GM10266 (cell line): ENCODE results near the gene CTTN.
"Not testable (repeated sequence)": the region's sequence is repeated elsewhere in the genome, so short reads cannot be mapped to it uniquely, and the experiment has no call there.

Source experiments
- DNase-seq: peaks from one replicate; pipeline ENCODE4 v3.0.0; 2012; ENCODE audit errors: extremely low spot score
- TF ChIP-seq, protein P1 (sequence below): IDR thresholded peaks from 2 replicates; pipeline ENCODE4 v1.5.1; 2012; ENCODE audit warnings: mild to moderate bottlenecking, low read depth; ENCODE audit not compliant: control insufficient read depth, insufficient read depth; ENCODE audit errors: missing control alignments

Gene CTTN

DNA sequence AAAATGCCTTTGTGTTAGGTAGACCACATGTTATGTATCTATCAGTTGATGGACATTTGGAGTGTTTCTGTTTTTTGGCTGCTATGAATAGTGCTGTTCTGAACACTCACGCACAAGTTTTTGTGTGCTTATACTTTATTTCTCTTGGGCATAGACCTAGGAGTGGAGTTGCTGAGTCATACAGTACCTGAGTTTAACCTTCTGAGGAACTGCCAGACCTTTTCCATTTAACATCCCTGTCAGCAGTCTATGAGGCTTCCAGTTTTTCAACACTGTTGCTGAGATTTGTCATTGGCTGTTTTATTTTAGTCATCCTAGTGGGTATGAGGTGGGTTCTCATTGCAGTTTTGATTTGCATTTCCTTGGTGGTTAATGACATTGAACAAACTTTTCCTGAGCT lies 4.4 kb downstream of the CTTN start:
- TF ChIP-seq, protein P1, sequence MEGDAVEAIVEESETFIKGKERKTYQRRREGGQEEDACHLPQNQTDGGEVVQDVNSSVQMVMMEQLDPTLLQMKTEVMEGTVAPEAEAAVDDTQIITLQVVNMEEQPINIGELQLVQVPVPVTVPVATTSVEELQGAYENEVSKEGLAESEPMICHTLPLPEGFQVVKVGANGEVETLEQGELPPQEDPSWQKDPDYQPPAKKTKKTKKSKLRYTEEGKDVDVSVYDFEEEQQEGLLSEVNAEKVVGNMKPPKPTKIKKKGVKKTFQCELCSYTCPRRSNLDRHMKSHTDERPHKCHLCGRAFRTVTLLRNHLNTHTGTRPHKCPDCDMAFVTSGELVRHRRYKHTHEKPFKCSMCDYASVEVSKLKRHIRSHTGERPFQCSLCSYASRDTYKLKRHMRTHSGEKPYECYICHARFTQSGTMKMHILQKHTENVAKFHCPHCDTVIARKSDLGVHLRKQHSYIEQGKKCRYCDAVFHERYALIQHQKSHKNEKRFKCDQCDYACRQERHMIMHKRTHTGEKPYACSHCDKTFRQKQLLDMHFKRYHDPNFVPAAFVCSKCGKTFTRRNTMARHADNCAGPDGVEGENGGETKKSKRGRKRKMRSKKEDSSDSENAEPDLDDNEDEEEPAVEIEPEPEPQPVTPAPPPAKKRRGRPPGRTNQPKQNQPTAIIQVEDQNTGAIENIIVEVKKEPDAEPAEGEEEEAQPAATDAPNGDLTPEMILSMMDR, result no peak
- no peak for DNase-seq

DNA sequence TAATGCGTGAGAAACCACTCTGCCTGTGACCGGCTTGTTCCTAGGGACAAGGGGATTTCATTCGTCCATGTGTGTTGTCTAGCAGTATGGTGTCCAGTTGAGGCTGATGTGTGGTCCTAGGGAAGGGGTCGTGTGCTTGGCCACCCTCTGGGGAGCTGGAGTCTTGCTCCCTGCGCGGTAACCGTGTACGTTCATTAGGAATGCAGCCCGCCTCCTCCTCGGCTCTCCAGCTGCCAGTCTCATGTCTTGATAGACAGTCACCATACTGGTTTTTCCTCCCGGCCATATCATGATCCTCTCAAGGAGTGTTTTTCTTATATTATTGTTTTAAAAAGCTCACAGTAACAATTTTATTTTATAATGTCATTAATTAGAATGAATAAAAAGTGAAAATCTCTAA lies 5.9 kb downstream of the CTTN start:
- no peak for DNase-seq
- TF ChIP-seq, protein P1, result no peak

DNA sequence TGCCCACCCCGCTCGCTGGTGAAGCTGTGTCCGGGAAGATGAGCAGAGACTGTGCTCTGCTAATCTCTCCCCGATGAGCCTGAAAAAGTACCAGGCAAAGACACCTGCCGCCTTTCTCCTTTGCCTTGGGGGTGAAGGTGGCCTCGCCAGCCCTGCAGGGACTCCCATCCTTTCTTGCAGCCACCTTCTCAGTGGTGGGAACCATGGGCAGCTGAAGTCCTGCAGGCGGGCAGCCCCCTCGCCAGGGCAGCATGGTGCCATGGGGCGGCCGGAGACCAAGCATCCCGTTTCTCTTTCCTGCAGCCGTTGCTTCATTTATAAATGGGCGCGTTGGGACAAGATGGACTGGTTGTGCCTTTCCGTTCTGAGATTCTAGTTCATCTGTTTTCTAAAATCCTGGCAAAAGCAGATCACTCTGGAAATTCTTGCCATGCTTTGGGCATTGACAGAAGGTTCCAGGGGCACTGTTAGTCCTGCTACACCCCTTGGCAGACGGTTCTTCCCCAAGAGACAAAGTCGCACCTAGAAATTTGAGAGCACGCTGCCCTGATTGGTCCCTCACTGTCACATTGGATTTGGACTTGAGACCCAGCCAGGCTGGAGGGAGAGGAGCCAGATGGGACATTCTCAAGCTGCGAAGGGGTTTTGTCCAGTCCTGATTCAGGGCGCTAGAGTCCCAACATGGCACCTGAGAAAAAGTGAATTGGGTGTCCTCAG lies 7.5 kb downstream of the CTTN start:
- TF ChIP-seq, protein P1, result no peak
- DNase-seq, result no peak

DNA sequence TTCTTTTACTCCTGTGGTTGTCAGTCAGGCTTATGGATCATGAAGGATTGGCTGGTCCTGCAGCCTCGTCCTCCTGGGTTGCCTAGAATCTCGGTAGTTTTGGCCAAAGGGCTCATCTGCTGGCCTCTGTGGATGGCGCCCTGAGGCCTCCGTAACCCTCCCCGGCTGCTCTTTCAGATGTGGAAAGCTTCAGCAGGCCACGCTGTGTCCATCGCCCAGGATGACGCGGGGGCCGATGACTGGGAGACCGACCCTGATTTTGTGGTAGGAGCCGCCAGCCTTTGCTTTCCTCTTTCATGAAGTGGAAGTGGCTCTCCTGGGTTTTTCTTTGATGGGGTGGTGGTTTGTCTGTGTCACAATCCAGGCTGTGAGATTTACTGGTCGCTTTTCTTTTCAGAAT lies 8.8 kb downstream of the CTTN start:
- DNase-seq, result no peak
- TF ChIP-seq, protein P1, result no peak

DNA sequence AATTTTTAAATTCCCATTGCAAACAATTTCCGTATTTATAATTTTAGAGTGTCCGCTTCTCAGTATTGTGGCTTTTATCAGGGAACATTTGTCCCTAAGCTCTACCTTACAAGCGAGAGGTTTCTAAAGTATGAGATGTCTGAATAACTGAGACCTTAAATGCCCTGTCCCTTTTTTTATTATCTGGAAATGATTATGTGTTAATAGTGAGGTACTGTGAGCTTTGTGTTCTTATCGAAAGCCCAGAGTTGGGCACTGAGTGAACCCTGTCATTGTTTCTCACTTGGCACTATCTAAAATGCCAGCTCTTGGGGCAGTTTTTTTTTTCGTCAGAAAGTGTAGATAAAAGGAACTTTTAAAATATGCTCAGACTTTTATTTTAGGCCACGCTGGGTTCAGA lies 9.5 kb downstream of the CTTN start:
- no peak for DNase-seq
- TF ChIP-seq, protein P1, result no peak

DNA sequence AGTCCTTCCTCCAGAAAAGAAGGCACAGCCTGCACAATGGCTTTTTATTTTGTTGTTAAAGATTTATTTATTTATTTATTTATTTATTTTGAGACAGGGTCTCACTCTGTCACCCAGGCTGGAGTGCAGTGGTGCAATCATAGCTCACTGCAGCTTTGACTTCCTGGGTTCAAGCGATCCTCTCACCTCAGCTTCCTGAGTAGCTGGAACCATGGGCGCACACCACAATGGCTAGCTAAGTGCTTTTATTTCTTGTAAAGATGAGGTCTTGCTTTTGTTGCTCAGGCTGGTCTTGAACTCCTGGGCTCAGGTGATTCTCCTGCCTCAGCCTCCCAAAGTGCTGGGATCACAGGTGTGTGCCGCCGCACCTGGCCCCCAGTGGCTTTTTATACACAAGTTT lies 10.0 kb downstream of the CTTN start:
- DNase-seq, result not testable (repeated sequence)

DNA sequence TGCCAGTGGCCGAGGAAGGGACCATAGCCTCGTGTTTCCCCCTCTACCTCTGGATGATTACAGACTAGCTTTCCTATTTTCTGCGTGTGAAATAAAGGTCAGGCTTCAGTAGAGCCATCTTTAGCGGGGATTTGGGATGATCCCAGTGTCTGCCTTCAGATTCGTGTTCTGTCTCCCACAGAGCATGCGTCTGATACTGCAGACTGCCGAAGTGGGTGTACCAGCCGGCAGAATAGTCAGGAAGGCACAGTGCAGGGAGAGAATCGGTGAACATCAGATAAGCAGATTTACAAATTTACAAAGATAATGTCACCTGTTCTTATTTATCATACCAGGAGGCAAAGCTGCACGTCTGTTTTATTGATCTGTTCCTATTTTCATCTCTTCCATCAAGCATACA lies 11.1 kb downstream of the CTTN start:
- TF ChIP-seq, protein P1, result no peak
- no peak for DNase-seq

DNA sequence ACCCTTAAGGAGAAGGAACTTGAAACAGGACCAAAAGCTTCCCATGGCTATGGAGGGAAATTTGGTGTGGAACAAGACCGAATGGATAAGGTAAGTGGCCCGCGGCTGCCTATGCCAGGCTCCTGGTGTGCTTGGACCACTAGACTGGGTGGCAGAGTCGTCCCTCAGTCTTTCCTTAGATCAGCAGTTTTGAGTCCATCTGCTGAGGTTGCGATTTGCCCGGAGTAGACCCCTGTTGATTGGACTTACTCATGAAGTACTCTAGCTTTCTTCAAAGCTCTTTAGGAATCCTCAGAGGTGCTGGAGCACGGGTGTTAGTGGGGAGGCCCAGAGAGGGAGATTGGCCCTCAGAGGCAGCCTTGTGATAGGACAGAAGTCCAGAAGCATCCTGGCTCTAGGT lies 11.5 kb downstream of the CTTN start:
- no peak for DNase-seq
- TF ChIP-seq, protein P1, result no peak
